Anterior cingulate cortex (tissue), 58 donors: ENCODE results near the gene CSRNP3.
A peak's percentile ranks its signal among the peaks of the same experiment; 100 is the strongest.
"Not testable (repeated sequence)": the region's sequence is repeated elsewhere in the genome, so short reads cannot be mapped to it uniquely, and the experiment has no call there.

ENCODE experiments used
- DNase-seq, 58 donors: peaks; one replicate each; lab custom pipeline; 2025; lab: John Stamatoyannopoulos, UW

CSRNP3 gene

DNA sequence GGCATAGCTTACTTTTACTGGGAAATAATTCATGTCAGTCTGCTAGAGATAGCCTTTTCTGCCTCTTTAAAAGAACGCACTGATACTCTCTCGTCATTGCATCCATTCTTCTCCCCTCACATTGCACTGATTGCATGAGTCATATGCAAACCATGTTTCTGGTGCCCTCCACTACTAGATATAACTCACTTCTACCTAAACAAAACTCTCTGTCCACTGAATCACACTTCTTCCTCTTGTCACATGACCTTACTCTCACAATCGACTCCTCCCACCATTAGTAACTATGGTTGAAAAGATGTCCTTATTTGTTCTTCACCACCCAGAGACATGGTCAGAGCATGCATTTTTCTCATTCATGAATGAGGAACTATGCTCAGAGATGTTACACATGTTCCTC lies 158.0 kb downstream of the CSRNP3 start:
- no peak for DNase-seq

DNA sequence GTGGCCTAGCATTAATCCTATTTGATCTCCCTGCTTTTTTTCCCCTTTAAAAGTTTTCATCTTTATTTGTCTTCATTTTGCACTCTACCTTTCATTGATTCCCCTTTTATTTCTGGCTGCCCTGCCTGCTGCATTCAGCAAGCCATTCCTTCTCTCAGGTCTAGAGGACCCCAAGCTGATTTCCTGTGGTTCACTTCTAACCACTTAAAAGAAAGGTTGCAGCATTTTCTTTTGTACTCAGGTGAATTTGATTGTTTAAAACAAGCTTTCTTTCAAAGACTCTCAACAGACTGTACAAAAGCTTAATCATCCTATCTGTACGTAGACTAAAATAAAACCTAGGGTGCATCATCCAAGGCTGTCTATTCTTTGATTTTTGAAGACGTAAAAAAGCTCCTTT lies 160.3 kb downstream of the CSRNP3 start:
- no peak for DNase-seq

DNA sequence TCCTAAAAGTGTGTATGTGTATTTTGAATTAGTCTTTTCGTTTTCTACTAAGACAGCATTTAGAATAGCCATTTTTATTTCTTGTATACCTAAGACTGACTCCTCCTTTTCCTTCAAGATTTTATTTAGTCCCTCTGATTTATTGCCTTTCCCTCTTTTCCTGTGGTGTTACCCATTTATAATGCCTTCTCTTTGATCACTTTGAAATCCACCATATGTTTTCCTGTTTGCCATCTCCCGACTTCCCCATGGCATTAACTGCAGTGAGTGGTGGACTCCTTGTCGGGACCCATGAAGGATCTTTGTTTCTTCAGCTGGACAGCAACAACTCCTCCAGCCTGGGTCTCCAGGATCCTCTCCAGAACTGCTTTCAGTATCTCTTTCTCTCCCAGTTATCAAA lies 160.7 kb downstream of the CSRNP3 start:
- DNase-seq = no peak

DNA sequence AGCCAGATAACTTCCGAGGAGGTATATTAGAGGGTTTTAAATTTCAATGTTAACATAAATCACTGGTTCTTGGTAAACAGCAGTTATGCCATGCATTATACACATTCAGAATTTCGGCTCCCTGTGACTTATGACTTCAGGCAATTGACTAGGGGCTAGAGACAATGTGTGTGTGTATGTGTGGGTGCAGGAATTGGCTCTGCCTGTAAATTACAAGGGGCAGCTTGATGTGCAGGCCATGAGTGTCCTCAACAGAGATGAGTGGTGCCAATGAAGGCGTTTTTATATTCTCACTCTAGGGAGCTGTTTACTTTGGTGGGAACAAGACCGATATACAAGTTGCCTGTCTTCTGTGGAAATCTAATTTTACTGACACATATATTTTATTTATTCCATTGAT lies 161.6 kb downstream of the CSRNP3 start:
- DNase-seq = no peak

DNA sequence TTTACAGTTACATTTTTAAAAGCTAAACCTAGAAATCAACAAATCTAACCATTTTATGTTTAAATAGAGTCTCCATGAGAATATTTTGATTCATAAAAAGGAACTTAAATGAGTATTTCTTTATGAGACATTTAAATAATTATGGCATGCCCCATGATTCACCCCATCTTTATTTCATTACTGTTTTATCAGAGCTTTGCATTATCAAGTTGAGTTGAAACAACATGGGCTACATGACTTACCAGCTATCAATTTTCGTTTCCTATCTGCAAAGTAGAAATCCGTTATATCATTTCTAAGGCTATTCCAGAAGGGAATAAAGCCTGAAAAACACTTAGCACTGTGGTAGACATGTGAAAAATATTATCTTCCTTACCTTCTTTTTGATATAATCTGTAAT lies 163.1 kb downstream of the CSRNP3 start:
- DNase-seq = no peak

DNA sequence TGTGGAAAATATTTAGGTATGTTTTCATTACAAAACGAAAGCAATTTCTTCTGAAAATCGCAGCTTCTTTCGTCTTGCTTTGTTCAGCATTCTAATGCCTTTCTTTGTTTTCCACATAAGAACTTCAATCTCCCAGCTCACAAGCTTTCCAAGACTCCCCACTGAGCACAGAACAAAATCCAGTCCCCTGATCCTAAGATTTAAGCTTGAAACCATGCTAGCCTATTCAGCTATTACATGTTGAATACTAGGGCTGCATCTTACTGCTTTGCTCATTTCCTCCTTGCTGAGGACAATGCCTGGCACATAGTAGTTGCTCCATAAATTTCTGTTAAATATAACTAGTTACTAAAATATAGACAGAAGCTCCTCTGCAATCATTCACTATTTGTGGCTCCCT lies 163.9 kb downstream of the CSRNP3 start:
- DNase-seq = no peak

DNA sequence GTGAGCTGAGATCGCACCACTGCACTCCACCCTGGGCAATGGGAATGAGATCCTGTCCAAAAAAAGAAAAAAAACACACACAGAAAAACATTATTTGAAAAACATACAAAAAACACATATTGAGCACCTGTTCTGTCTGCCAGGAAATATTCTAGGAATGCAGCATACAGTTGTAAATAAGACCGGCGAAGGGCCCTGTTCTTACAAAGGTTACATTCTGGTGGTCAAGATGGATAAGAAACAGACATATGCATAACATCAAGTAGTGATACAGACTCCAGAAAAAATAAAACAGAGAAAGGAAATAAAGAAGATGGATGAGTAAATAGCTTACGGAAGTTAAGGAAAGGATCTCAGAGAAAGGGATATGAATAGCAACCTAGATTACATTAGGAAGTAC lies 164.8 kb downstream of the CSRNP3 start:
- no peak for DNase-seq

DNA sequence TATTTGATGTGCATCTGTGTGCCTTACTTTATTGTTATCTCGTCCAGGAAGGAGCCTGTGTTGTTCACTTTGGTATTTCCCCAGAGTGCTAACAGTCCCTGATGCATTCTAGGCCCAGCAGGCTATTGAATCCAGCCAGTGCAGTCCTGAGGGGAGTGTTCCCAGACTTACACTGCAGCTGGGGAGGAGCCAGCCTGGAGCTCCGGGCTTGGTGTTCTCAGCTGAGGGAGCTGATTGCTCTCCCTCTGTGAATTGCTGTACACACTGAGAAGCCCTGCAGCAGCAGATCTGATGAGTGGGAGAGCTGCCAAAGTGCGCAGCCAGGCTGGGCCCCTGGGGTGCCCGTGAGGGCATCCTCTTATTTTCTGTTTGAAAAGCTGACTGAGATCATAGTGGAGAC lies 165.4 kb downstream of the CSRNP3 start:
- peak; percentile 2 to 90 (median 74) for DNase-seq

DNA sequence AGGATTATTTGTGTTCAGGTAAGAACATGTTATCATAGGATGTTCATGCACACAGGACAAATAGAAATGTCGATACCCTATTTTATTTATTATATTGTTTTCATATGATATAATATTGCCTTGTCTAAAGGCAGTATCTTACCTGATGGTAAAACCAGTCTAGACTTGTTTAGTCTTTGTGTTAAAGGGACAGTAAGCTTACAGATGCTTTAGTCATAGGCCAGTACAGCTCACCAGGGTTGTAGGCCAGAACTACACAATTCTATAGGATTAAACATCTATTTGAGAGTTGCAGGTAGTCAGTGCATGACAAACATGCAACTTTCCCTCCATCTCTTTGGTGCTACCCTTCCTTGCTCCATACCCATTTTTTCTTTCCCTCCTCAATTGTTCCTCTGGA lies 166.0 kb downstream of the CSRNP3 start:
- DNase-seq = no peak

DNA sequence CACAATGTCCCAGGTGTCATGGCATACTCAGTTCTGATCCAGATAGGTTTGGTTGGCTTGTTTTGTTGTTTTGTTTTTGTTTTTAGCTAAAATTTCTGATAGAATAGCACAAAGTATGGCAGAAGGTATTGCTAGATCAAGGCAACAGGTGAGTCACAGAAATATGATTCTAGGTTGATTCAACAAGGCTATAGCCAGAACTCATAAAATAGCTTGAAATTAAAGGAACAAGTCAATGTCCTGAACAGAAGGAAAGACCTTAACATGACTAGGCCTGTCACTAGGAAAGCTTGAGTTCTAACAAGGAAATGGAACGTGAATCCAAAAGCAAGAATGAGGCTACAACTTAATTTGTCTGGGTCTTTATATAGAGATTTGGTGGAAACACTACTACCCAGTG lies 167.5 kb downstream of the CSRNP3 start:
- DNase-seq = no peak

DNA sequence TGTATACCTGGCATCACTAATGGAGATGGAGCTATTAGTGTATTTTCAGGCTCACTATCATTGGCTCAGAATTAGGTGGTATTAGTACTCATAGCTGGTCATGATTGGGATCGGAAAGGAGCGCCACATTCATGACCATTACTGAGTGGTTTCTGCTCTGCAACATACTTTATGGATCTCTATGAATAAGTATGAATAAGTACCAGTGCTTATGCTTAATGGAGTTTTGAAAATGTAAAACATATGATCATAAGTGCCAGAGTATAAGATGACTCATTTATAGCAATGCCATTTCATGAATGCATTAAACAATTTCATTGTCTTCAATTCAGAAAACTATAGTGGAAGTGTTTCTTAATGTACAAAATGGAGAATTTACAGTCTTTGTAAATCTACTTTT lies 167.9 kb downstream of the CSRNP3 start:
- no peak for DNase-seq

DNA sequence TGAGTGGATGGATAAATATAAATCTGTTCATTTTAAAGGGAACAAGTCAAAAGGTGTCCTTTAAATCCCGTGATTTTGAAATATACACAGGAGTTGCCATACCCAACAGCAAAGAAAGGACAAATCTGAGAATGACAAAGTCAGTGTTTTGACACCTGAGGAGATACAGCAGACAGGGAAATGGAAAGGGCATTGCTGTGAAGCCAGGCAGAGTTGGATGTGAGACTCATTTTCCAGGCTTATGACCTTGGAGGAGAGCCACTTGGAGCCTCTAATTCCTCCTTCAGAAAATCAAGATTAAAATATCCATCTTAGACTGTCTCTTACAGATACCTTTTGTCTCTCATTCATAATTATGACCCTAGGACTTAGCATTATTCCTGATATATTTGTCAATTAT lies 170.0 kb downstream of the CSRNP3 start:
- no peak for DNase-seq

DNA sequence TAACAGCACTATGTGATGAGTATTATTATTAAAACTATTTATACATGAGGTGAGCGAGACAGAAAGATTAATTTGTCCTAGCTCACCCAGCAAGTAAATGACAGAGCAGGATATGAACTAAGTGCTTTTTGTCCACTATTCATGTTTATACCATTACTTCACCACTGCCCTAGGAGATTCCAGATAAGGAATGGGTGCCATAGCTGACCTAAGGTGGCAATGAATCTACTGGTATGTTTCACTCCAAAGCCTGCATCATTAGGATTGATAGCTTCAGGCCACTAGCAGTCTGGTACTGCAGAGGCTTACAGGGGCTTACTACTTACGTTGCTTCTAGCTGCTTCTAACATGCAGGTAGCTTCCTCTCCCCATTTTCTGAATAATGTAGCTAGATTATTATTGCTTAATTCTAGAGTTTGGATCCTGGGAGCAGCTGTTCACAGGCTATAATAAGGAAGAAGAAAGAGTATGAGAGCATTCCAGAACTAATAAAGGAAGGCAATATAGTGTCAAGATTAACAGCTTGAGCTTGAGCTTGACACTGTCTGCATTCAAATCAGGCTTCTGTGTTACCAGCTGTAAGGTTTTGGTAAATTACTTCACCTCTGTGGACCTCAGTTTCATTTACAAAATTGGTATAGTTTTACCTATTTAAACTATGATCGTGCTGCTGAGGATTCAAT lies 170.9 kb downstream of the CSRNP3 start:
- no peak for DNase-seq

DNA sequence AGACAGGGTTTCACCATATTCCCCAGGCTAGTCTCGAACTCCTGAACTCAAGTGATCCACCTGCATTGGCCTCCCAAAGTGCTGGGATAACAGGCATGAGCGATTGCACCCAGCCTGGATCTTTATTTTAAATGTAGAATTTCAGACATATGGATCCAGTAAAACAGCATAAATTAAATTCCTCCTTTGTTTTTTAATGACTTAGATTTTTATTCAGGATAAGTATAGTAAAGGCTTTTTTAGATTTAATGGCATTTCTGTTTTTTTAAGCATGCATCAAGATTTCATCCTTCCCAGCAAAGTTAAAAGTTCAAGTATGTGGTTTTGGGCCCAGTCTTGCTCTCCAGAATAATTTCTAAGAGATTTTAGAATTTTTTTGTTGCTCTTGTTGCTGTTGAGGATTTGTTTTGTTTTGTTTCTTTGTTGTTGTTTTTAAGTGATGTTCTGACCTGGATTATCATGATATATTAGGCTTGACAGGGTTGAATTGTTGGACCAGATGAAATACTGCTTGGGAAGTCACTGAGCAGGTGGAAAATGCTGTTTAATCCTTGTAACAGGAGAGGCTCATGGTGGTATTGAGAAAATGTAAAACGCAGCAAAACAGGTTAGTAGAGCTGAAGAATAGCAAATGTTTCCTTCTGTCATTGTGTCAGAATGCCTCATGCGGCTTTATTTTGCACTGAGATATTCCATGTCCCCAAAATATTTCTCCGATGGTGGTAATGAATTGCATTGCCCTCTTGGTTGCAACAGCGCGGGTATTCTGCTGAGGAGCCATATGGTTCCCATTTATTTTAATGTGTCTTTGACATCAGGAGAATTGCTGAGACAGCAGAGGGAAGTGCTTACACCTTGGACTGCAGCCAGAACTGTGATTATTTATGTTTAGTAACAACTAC lies 176.7 kb downstream of the CSRNP3 start:
- no peak for DNase-seq

DNA sequence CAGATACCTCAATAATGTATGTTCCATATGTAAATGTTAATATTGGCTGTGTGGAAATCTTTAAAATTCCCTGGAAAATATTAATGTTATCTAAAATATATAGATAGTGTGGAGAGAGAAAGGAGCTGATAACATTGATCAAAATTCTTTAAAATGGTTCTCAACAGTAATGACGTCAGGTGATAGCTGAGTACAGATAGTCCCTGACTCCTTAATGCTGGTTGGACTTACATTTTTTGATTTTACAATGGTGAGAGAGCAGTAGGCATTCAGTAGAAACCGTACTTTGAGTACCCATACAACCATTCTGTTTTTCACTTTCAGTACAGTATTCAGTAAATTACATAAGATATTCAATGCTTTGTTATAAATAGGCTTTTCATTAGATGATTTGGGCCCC lies 177.9 kb downstream of the CSRNP3 start:
- DNase-seq = no peak

DNA sequence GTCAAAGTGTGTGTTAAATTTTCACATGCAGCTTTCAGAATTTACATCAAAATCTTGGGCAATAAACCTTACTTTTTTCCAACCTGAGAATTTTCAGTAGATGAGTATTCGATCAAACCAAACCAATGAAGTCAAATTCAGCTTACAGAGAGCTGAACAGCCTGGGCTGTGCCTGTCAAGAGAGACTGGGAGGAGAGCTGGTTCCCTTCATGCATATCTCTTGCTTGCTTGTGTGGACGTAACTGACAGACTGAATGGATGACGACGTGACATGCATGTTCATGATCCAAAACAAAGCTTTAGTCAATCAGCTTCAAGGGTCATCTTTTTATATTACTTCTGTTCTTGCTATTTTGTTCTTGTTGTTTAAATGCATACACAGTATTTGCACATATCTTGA lies 179.3 kb downstream of the CSRNP3 start:
- peak in 24 of 58 donors; percentile 1 to 77 (median 13) for DNase-seq

DNA sequence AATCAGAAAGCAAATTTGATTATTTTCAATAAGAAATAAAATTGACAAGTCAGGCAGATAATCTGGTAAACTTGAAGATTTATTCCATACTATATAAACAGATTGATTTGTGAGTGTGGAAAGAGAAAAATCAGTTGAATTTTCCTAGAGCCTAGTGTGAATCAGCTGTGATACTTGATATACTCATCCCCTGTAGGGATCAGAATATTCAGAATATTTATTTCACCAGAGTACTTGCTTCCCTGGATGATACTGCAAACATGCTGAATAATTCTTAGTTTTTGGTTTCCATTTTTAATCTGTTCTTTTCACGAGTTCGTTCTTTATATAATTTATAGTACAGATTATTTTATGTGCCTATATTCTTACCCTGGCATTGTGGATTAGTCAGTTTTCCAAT lies 181.7 kb downstream of the CSRNP3 start:
- no peak for DNase-seq

DNA sequence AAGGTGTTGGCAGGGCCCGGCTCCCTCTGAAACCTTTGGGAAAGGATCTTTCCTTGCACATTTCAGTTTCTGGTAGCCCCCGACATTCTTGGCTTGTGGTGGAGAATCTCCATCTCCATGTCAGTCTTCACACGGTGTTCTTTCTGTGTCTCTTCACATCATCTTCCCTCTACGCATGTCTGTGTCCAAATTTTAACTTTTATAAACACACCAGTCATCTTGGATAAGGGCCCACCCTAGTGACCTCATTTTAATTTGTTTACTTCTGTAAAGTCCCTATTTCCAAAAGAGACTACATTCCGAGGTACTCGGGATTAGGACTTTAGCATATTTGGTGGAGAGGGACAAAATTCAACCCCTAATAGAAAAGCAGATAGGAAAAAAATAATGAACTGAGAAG lies 186.2 kb downstream of the CSRNP3 start:
- no peak for DNase-seq

DNA sequence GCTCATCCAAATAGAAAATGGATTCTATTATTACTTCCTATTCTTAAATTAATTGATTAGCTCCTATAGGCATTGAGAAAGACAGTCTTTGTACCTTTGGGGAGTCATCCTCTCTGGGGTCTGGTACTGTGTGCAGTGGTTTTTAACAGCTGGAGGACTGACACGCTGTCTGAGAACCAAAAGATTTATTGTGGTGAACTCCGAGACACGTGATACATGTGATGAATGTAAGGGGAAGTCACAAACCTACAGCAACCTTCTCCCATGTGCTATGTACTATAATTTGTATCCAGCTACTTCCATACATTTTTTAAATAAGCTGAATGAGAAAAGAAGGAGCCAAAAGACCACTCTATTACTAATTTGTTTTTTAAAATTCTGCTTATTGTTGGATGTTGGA lies 190.9 kb downstream of the CSRNP3 start:
- no peak for DNase-seq

DNA sequence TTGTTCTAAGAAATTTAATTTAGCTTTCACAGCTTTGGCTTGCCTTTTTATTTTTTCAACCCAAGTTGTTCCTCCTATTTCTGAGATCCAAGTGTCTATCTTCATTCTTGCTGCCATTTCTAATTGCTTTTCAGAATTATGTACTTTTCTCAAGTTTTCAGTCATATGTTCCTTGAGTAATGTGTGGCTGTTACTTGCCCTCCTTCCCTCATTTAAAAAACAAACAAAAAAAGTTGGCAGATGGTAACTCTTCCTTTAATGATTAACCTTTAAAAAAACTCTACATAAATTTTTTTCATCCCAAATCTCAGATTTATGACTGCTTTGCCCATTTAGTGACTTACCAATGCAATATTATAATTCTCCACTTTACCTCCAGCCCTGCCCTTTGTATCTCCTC lies 193.2 kb downstream of the CSRNP3 start:
- no peak for DNase-seq

DNA sequence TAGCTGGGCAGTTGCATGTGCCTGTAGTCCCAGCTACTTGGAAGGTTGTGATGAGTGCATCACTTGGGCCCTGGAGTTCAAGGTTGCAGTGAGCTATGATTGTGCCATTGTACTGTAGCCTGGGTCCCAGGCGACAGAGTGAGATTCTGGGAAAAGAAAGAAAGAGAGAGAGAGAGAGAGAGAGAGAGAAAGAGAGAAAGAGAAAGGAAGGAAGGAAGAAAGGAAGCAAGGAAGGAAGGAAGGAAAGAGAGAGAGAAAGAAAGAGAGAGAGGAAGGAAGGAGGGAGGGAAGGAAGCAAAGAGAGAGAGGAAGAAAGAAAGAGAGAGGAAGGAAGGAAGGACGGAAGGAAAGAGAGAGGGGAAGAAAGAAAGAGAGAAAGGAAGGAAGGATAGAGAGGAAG lies 196.1 kb downstream of the CSRNP3 start:
- DNase-seq = no peak

DNA sequence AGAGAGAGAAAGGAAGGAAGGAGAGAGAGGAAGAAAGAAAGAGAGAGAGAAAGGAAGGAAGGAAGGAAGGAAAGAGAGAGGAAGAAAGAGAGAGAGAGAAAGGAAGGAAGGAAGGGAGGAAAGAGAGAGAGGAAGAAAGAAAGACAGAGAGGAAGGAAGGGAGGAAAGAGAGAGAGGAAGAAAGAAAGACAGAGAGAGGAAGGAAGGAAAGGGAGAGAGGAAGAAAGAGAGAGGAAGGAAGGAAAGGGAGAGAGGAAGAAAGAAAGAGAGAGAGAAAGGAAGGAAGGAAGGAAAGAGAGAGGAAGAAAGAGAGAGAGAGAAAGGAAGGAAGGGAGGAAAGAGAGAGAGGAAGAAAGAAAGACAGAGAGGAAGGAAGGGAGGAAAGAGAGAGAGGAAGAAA lies 196.6 kb downstream of the CSRNP3 start:
- DNase-seq = not testable (repeated sequence)
